ENCODE measurements around the gene ANKRD28.

ANKRD28 gene

GRCh38 chr3:15723624-15723884 lies 74.2 kb downstream of the ANKRD28 start:
- CTCF ChIA-PET: no interaction called here
- POLR2A ChIA-PET: no interaction called here

GRCh38 chr3:15722877-15723623 lies 74.7 kb downstream of the ANKRD28 start:
- CTCF ChIA-PET: no interaction called here
- no peak for DNase-seq (ENCODE audit: extremely low spot score)
- POLR2A ChIA-PET: interaction anchor here (0.5 kb wide), 1 partner anchor 1801 kb away, joined by 3 read pairs; no protein-coding TSS in a partner anchor
- TF ChIP-seq NFRKB (IDR thresholded peaks at IDR 0.05) (no peak), ELF4 (IDR thresholded peaks at IDR 0.05) (no peak), ZNF384 (IDR thresholded peaks at IDR 0.05) (no peak), FOXM1 (IDR thresholded peaks at IDR 0.05; ENCODE audit: borderline replicate concordance) (no peak), FOXA1 (IDR thresholded peaks at IDR 0.05) (no peak)

More at GRCh38 chr3:15723624-15723884, 74.2 kb downstream of the ANKRD28 start:
- no peak for DNase-seq (ENCODE audit: extremely low spot score)
- no peak for TF ChIP-seq TARDBP (IDR thresholded peaks at IDR 0.05)
- no peak for TF ChIP-seq PKNOX1 (IDR thresholded peaks at IDR 0.05)
- no peak for TF ChIP-seq SUZ12 (IDR thresholded peaks at IDR 0.05)
- no peak for TF ChIP-seq FOXK2 (IDR thresholded peaks at IDR 0.05)
- TF ChIP-seq L3MBTL2 (conservative IDR thresholded peaks at IDR 0.05): no peak
- TF ChIP-seq CTBP1 (IDR thresholded peaks at IDR 0.05; ENCODE audit: borderline replicate concordance): no peak
- no peak for TF ChIP-seq HDGF (IDR thresholded peaks at IDR 0.05; ENCODE audit: borderline replicate concordance)
- TF ChIP-seq NFRKB (IDR thresholded peaks at IDR 0.05): no peak
- no peak for TF ChIP-seq ELF4 (IDR thresholded peaks at IDR 0.05)
- TF ChIP-seq SP1 (IDR thresholded peaks at IDR 0.05): no peak
- TF ChIP-seq FOXA1 (IDR thresholded peaks at IDR 0.05): no peak
- no peak for TF ChIP-seq ARNT (IDR thresholded peaks at IDR 0.05)

GRCh38 chr3:15716178-15716577 lies 81.6 kb downstream of the ANKRD28 start:
- ChIA-PET CTCF (no interaction called here), POLR2A (no interaction called here)
- DNase-seq (ENCODE audit: extremely low spot score): no peak
- TF ChIP-seq PKNOX1 (IDR thresholded peaks at IDR 0.05): no peak
- no peak for TF ChIP-seq ZNF384 (IDR thresholded peaks at IDR 0.05)
- TF ChIP-seq SP1 (IDR thresholded peaks at IDR 0.05): no peak
- no peak for TF ChIP-seq BHLHE40 (IDR thresholded peaks at IDR 0.05; ENCODE audit: borderline replicate concordance)
- TF ChIP-seq SUZ12 (IDR thresholded peaks at IDR 0.05): no peak
- TF ChIP-seq LEF1 (IDR thresholded peaks at IDR 0.05; ENCODE audit: borderline replicate concordance): no peak

- ChIA-PET CTCF (no interaction called here), POLR2A (no interaction called here)
- no peak for TF ChIP-seq PKNOX1 (IDR thresholded peaks at IDR 0.05)
- no peak for TF ChIP-seq TARDBP (IDR thresholded peaks at IDR 0.05)
- no peak for TF ChIP-seq FOXM1 (IDR thresholded peaks at IDR 0.05; ENCODE audit: borderline replicate concordance)
- TF ChIP-seq SUZ12 (IDR thresholded peaks at IDR 0.05): no peak
- no peak for TF ChIP-seq ZNF384 (IDR thresholded peaks at IDR 0.05)
- TF ChIP-seq LEF1 (IDR thresholded peaks at IDR 0.05; ENCODE audit: borderline replicate concordance): no peak
- TF ChIP-seq NFRKB (IDR thresholded peaks at IDR 0.05): no peak
- no peak for TF ChIP-seq HDGF (IDR thresholded peaks at IDR 0.05; ENCODE audit: borderline replicate concordance)
- TF ChIP-seq CTBP1 (IDR thresholded peaks at IDR 0.05; ENCODE audit: borderline replicate concordance): no peak
- TF ChIP-seq FOXK2 (IDR thresholded peaks at IDR 0.05): no peak
- no peak for TF ChIP-seq ARNT (IDR thresholded peaks at IDR 0.05)
- TF ChIP-seq FOXA1 (IDR thresholded peaks at IDR 0.05): no peak
- TF ChIP-seq ELF4 (IDR thresholded peaks at IDR 0.05): no peak
- TF ChIP-seq SP1 (IDR thresholded peaks at IDR 0.05): no peak
- TF ChIP-seq BHLHE40 (IDR thresholded peaks at IDR 0.05; ENCODE audit: borderline replicate concordance): no peak
- no peak for DNase-seq (ENCODE audit: extremely low spot score)
Measured at GRCh38 chr3:15714448-15714847, 83.3 kb downstream of the ANKRD28 start.

GRCh38 chr3:15713364-15713763 lies 84.4 kb downstream of the ANKRD28 start:
- TF ChIP-seq PKNOX1 (IDR thresholded peaks at IDR 0.05) (no peak), LEF1 (IDR thresholded peaks at IDR 0.05; ENCODE audit: borderline replicate concordance) (no peak), FOXA1 (IDR thresholded peaks at IDR 0.05) (no peak), NFRKB (IDR thresholded peaks at IDR 0.05) (no peak), SP1 (IDR thresholded peaks at IDR 0.05) (no peak), FOXM1 (IDR thresholded peaks at IDR 0.05; ENCODE audit: borderline replicate concordance) (no peak), BHLHE40 (IDR thresholded peaks at IDR 0.05; ENCODE audit: borderline replicate concordance) (no peak), ARNT (IDR thresholded peaks at IDR 0.05) (no peak), FOXK2 (IDR thresholded peaks at IDR 0.05) (no peak)
- POLR2A ChIA-PET: no interaction called here
- no peak for DNase-seq (ENCODE audit: extremely low spot score)
- CTCF ChIA-PET: no interaction called here

- TF ChIP-seq LEF1 (IDR thresholded peaks at IDR 0.05; ENCODE audit: borderline replicate concordance) (no peak), PKNOX1 (IDR thresholded peaks at IDR 0.05) (no peak), SUZ12 (IDR thresholded peaks at IDR 0.05) (no peak), ARNT (IDR thresholded peaks at IDR 0.05) (no peak), ELF4 (IDR thresholded peaks at IDR 0.05) (no peak), SP1 (IDR thresholded peaks at IDR 0.05) (no peak), L3MBTL2 (conservative IDR thresholded peaks at IDR 0.05) (no peak), TARDBP (IDR thresholded peaks at IDR 0.05) (no peak), HDGF (IDR thresholded peaks at IDR 0.05; ENCODE audit: borderline replicate concordance) (no peak), FOXA1 (IDR thresholded peaks at IDR 0.05) (no peak), BHLHE40 (IDR thresholded peaks at IDR 0.05; ENCODE audit: borderline replicate concordance) (no peak), CTBP1 (IDR thresholded peaks at IDR 0.05; ENCODE audit: borderline replicate concordance) (no peak), NFRKB (IDR thresholded peaks at IDR 0.05) (no peak), ZNF384 (IDR thresholded peaks at IDR 0.05) (no peak), FOXM1 (IDR thresholded peaks at IDR 0.05; ENCODE audit: borderline replicate concordance) (no peak), FOXK2 (IDR thresholded peaks at IDR 0.05) (no peak)
- no peak for DNase-seq (ENCODE audit: extremely low spot score)
- CTCF ChIA-PET: no interaction called here
- POLR2A ChIA-PET: no interaction called here
Measured at GRCh38 chr3:15711281-15711680, 86.5 kb downstream of the ANKRD28 start.

All from HEK293T (cell line).